GM21576 (cell line): Measurements from ENCODE around the gene RAI1.

Experiments used
- ATAC-seq: cut with Tn5 transposase; IDR thresholded peaks from one replicate; pipeline ENCODE4 v1.9.1; 2021; ENCODE audit warnings: mild to moderate bottlenecking, moderate library complexity; ENCODE audit not compliant: unreplicated experiment

The RAI1 gene

DNA sequence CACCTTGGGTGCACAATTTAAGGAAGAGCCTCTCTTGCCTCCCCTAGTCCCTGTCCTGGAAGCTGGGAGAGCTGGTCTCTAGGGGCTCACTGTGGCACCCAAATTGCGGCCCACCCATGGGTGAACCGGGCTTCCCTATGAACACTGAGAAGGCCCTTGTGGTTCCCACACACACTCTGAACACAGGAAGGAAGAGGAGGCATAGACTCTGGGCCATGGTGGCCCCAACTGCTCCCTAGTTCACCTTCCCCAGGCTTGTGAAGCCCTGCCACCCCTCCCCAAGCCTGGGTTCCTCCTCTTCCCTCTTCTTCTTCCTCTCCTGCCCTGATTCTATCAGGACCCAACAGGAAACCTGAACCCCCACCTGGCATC, 145.1 kb downstream of the RAI1 start:
- no peak for ATAC-seq

DNA sequence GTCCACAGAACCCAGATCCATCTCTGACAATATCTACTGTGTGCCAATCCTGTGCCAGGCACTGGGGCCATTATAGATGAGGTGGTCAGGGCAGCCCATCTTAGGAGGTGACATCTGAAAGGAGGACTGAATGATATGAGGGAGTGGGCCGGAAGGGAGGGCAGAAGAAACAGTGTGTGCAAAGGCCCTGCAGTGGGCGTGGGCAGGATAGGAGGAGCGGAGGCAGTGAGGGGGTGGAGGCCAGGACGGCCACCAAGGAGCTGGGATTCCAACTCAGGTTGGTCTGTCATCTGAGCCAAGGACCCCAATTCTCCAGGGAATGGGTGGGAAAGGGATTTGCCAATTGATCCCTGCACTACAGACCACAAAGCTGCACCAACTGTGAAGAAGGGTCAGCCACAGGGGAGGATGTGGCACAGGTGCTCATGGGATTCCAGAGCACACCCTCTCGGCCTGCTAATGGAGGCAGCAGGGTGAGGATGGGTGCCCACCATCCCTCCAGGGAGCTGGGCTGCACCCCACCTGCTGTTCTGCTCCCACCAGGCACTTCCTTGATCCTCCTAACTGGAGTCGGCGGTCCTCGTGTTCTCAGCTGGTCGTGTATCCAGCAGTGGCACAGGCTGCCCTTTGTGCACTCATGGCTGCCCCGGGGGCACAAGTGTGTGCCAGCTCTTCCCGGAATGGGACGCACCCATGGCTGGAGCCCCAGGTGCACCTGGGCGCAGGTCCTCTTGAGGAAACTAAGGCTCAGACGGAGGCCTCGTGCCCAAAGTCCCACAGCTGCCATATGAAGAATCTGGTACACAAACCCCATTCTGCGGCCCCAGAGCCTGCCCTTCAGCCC, 145.9 kb downstream of the RAI1 start:
- ATAC-seq = no peak

- no peak for ATAC-seq
Measured at GRCh38 chr17:17827826-17828621, 146.8 kb downstream of the RAI1 start.

DNA sequence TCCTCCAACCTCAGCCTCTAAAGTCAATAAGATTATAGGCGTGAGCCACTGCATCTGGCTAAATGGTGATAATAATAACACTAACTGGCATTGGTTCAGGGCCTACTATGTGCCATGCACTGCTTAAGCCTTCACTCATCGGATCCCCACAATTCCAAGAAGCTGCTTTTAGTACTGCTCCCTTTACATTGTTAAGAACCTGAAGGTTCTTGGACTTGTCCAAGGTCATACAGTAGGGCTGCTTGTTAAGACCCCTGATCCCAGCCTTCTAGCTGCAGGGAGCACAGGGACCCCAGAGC, 149.0 kb downstream of the RAI1 start:
- no peak for ATAC-seq

DNA sequence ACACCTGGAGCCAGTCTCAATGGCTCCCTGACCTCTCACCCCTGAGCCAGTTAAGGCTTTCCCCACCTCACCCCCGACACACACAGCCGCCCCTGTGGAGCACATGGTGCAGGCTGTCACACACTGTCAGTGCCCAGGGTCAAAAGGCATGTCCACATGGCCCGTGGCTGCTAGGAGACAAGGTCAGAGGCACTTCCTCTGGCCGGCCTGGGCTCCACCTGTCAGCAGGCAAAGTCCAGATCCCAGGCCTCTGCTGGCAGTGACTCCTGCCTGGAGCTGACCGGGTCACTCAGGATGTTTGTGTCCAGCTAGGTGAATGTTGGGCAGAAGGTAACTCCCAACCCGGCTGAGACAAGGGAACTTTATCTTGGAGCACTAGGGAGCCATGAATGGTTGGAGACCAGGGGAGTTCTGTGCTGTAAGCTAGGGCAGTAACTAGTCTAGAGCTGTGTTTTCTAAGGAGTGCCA, 149.5 kb downstream of the RAI1 start:
- ATAC-seq = no peak

DNA sequence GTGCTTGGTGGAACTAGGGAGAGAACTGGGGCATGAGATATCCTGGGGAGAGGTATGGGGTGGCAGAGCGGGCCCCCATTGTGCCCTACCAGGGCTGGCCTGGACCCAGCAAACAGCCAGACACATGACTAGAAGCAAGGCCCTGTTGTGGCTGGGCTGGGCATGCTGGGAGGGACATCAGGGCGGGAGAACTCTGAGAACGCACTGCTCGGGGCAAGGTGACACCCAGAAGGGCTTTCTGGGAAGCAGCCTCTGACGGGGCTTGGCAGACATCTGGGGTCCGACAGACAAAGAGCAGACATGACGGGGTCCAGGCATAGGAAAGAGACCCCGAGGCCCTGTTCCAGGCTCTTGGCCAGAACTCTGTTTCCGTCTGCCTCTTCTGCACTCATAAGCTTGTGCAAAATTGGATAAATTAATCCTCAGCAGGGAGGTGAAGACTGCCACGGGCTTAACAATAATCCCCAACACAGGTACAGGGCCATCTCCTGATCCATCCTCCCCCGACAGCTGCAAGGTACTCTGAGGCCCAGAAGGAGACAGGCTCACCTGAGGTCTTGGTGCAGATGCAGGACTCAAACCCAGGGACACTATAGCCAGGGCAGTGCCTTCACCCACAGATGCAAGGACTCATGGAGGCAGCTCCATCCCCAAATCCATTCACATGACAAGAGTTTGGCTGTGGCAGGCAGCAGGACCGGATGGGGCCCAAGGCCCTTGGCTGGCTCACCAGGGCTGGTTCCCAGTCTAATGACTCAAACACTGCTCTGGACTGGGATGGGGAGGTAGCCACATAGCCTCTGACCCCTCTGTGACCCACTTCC, 150.2 kb downstream of the RAI1 start:
- no peak for ATAC-seq

DNA sequence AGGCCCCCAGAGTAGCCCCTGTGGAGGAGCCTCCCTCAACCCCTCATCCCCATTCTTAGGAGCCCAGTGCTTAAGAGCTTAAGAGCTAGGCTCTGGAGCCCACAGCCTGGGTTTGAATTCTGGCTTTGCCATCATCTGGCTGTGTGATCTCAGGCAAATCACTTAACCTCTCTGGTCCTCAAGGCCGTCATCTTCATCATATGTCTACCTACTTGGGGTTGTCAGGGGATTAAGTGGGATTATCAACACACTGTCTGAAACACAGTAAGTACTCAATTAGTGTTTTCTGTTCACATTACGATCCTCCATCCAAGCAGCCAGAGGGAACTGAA, 150.7 kb downstream of the RAI1 start:
- no peak for ATAC-seq

DNA sequence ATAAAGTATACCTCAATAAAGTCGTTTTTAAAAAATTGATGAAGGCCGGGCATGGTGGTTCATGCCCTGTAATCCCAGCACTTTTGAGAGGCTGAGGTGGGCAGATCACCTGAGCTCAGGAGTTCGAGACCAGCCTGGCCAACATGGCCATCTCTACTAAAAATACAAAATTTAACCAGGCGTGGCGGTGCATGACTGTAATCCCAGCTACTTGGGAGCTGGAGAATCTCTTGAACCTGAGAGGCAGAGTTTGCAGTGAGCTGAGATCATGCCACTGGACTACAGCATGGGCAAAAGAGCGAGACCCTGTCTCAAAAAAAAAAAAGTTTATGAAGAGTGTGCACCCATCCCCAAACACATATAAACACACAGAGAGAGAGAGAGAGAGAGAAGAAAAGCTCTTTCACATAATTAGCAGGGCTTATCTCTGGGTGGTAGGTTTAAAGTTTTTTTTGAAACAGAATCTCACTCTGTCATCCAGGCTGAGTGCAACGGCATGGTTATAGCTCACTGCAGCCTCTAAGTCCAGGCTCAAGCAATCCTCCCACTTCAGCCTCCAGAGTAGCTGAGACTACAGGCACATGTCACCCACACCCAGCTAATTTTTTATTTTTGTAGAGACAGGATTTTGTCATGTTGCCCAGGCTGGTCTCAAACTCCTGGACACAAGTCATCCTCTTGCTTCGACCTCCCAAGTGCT, 152.6 kb downstream of the RAI1 start:
- no peak for ATAC-seq

DNA sequence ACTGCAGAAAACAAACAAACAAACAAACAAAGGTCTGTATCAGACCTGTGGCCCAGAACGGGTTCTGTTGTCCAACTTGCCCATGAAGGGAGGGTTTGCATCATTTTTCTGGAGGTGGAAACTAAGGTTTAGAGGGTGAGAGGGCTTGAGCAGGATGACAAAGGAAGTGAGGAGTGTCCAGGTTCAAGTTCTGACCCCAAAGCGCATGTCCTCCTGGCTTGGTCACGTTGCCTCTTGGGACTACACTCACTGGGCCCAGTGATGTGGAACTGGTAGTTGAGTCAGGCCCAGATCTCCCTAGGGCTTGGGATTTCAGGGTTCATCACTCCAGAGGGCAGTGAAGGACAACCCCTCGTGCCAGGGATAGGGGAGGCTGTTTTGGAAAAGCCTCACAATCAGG, 153.7 kb downstream of the RAI1 start:
- ATAC-seq = no peak

GRCh38 chr17:17835415-17836249, 154.4 kb downstream of the RAI1 start:
- ATAC-seq = no peak

DNA sequence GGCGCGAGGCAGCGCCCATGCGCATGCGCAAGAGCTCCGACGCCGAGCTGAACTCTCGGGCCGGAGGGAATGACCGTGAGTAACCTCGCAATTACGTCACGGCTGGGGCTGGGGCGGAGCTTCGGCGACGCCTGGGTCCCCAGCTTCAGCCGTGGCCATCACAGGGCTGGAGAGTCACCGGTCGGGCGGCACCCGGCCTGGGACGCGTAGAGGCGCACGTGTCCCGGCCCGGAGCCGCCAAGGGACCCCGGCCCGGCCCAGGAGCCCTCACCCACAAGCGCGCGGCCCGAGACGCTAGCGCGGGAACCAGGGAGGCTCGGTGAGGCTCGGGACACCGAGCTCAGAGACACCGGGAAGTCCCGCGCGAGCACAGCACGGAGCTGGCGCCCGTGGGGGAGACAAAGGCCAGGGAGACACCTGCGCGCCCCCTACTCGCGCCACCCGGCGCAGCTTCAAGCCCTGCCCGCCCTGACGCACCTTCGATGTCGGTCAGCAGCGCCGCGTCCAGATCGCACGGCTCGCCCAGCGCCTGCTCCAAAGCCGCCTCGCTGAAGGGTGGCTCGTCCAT, 155.1 kb downstream of the RAI1 start:
- peak; percentile 53 for ATAC-seq

DNA sequence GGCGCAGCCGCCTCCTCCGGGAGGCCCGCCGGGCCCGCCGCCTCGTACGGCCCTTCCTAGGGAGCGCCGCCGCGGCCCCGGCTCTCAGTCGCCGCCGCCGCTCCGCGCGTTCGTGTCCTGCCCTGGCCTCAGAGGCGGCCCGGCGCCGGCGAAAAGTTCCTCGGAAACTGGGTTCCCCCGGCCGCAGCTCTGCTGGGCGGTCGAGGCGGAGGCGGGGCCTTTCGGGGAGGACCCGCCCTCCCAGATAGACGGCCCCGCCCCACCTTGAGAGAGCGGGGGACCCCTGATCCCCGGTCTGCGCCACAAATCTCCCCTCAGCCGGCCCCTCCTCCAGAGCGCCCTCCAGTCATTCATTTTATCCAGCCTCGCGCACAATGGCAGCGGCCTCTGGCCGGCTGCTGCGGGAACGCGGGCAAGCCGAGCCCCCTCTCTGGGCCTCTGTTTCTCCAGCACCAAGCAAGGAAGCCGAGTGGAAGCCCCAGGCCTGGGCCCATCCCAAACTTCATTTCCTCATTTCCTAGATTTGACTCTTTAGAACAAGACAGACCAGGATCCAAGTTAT, 155.6 kb downstream of the RAI1 start, which contains the start of gene SREBF1:
SREBF1 (minus strand) TSS at position 169 of the 562 bp plus-strand sequence. CDS start 169 bp downstream, outside the sequence.
- ATAC-seq = peak; percentile 33

DNA sequence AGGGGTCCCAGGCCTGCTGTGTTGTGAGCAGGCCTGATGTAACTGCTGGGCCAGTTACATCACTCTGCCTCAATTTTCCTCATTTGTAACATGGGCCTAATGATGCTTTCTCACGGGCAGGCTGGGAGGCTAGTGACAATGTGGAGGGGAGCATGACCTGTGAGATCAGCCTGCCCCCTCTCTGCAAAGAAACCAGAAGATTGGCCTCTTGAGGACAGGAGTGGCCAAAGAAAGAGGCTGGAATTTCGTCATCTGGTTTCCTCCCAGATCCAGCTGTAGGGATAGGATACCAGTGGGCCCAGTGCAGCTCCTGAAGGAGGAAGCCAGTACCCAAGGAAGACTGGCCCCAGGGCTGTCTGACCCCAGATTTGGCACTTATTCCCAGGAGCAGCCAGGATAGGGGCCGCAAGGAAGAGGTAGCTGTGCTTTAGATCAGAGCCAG, 156.1 kb downstream of the RAI1 start:
- ATAC-seq = no peak

DNA sequence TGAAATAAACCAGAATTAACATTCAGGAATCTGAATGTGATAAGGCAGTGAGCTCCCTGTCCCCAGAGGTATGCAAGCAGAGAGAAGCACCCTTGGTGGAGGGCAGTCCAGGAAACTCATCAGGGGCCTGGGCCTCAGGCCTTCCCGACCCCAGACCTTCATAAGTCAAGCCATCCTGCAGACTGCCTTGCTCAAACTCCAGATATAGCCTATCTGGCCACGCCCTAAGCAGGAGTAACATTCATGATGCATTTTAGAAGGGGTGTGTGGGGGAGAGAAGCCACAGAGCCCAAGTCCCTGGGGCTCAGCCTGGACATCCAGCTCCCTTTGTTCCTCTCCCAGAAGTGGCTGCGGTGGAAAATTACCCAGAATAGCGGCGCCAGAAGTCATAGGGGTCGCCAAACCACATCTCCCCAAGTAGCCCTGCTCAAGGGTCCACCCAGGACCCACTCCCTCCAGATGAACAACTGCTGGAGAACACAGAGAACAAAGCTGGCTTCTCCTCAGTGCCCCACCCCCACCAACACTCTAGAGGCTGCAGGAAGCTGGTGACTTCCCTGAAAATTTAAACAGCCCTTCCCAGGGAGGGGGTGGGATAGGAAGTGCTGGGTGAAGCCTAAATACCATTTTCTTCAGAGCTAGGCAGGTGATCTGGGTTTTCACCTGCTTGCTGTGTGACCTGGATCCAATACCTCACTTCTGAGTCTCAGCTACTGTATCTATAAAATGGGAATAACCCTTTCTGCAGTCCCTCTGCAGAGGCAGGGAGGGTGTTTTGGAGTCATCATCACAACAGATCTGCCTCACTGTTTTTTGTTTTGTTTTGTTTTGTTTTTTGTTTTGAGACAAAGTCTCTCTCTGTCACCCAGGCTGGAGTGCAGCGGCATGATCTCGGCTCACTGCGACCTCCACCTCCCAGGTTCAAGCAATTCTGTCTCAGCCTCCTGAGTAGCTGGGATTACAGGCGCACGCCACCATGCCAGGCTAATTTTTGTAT, 157.0 kb downstream of the RAI1 start:
- no peak for ATAC-seq

- ATAC-seq = peak; percentile 49
Measured at GRCh38 chr17:17839791-17840707, 158.8 kb downstream of the RAI1 start.

DNA sequence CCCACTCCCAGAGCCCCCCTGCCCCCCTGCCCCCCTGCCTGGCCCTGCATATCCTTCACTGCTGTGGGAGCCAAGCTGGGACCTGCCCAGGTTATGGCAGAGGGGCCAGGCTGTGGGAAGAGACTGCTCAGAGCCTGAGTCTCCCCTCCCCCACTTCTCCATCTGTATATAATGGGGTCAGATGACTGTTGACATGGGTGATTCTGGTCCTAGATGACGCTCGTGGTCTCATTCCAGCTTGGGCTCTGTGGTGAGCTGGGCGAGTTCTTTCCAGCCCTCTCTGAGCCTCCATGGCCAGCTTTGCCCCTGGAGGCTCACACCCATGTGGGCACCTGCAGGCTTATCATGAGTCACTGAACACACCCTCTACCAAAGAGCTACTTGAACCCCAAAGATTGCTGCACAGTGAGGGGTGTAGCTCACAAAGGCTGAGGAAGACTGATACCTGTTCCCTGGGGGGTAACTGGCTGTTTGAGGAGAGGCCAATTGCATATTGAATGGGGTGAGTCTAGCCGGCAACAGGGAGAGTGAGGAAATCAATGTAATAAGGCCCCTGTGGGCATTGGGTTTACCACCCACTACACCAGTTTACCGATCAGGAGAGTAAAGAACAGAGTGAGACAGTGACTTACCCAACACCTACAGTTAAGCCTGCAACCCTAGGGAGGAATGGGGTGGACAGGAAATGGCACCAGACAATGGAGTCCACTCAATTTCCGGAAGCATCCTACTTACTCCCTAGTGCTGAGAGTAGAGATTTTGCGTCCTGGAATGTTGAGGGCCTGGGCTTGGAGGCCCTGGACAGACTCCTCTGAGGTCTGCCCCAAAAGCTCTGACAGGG, 159.7 kb downstream of the RAI1 start:
- ATAC-seq = no peak
